SK-N-SH (cell line): ENCODE measurements around the gene SMIM36. TPM values are rescaled to one million over a fixed set of nuclear protein-coding genes. Genes with fewer than 3 reads are reported as not detected.

Source experiments
- CTCF ChIA-PET: fragments of 300-600, 350-600 bp; formaldehyde crosslinking; extraction: SDS; loops from one replicate; lab custom pipeline; 2021; lab: Yijun Ruan, JAX
- POLR2A ChIA-PET: fragments of 350-600 bp; sonication (Branson Sonifier 250); formaldehyde crosslinking; extraction: SDS; loops from one replicate; lab custom pipeline; 2020; ENCODE audit warnings: antibody characterized with exemption, inconsistent platforms; lab: Yijun Ruan, JAX
- DNase-seq: peaks from one replicate; pipeline ENCODE4 v3.0.0; 2012
- H2AFZ ChIP-seq: fragments of 200-600 bp; sonication (generic); 2 replicates; pipeline ENCODE4 v1.8.1; 2016; ENCODE audit warnings: antibody characterized with exemption, mild to moderate bottlenecking, low read depth
- H3F3A ChIP-seq: fragments of 200-600 bp; sonication (generic); replicated peaks from 2 replicates; pipeline ENCODE3; 2016; ENCODE audit warnings: antibody characterized with exemption, mild to moderate bottlenecking; ENCODE audit not compliant: insufficient read depth
- H3K27ac ChIP-seq, 2 experiments: fragments of 200-500 bp in 1 of 2; fragments of 200-600 bp in 1 of 2; sonication (Bioruptor generic) in 1 of 2; sonication (generic), shearing (Covaris generic) in 1 of 2; 2 replicates each; pipeline versions ENCODE4 v1.5.1 to v1.6.1; 2014 to 2016; ENCODE audit warnings: low read depth in 2 of 2, inconsistent platforms in 1 of 2, low read length in 1 of 2, mild to moderate bottlenecking in 1 of 2, mixed read lengths in 1 of 2
- H3K27me3 ChIP-seq: fragments of 200-600 bp; sonication (generic), shearing (Covaris generic); 2 replicates; pipeline ENCODE4 v1.6.1; 2016; ENCODE audit warnings: mixed run types; ENCODE audit not compliant: insufficient read depth
- H3K36me3 ChIP-seq, 2 experiments: fragments of 200-500 bp in 1 of 2; fragments of 200-600 bp in 1 of 2; sonication (Bioruptor generic) in 1 of 2; sonication (generic) in 1 of 2; replicated peaks in 1 of 2; 2 replicates each; pipeline versions ENCODE3 to v1.5.1; 2014 to 2016; ENCODE audit warnings: low read length in 1 of 2, mild to moderate bottlenecking in 1 of 2; ENCODE audit not compliant: insufficient read depth in 2 of 2, control insufficient read depth in 1 of 2
- H3K4me1 ChIP-seq, 2 experiments: fragments of 200-500 bp in 1 of 2; fragments of 200-600 bp in 1 of 2; sonication (Bioruptor generic) in 1 of 2; sonication (generic), shearing (Covaris generic) in 1 of 2; 2 replicates each; pipeline versions ENCODE4 v1.5.1 to v1.6.1; 2014 to 2016; ENCODE audit warnings: low read depth in 1 of 2, low read length in 1 of 2, mixed run types in 1 of 2; ENCODE audit not compliant: insufficient read depth in 2 of 2, control insufficient read depth in 1 of 2
- H3K4me2 ChIP-seq: fragments of 200-600 bp; sonication (generic), shearing (Covaris generic); 2 replicates; pipeline ENCODE4 v1.6.1; 2017; ENCODE audit warnings: mixed run types
- H3K4me3 ChIP-seq, 2 experiments: fragments of 200-500 bp in 1 of 2; fragments of 200-600 bp in 1 of 2; sonication (Bioruptor generic) in 1 of 2; sonication (generic), shearing (Covaris generic) in 1 of 2; 2 replicates each; pipeline versions ENCODE4 v1.5.1 to v1.8.1; 2014 to 2016; ENCODE audit warnings: low read depth in 2 of 2, inconsistent platforms in 1 of 2, low read length in 1 of 2, mild to moderate bottlenecking in 1 of 2, mixed read lengths in 1 of 2, moderate library complexity in 1 of 2
- H3K79me2 ChIP-seq: fragments of 200-600 bp; sonication (generic); 2 replicates; pipeline ENCODE4 v1.8.1; 2017; ENCODE audit warnings: mild to moderate bottlenecking; ENCODE audit not compliant: insufficient read depth
- H3K9ac ChIP-seq: fragments of 200-600 bp; sonication (generic); 2 replicates; pipeline ENCODE4 v1.6.1; 2017; ENCODE audit warnings: mixed run types
- H3K9me2 ChIP-seq: fragments of 200-600 bp; sonication (generic); 2 replicates; pipeline ENCODE4 v1.6.1; 2017; ENCODE audit warnings: mixed run types
- H3K9me3 ChIP-seq: fragments of 200-600 bp; sonication (generic); 2 replicates; pipeline ENCODE4 v1.6.1; 2017; ENCODE audit warnings: mixed run types, mild to moderate bottlenecking, moderate library complexity
- H4K20me1 ChIP-seq: fragments of 200-600 bp; sonication (generic); 2 replicates; pipeline ENCODE4 v1.6.1; 2017; ENCODE audit warnings: mild to moderate bottlenecking, mixed run types; ENCODE audit not compliant: insufficient read depth
- CHD2 ChIP-seq: fragments of 150-350 bp; IDR thresholded peaks from 2 replicates; pipeline ENCODE4 v1.6.1; 2018; ENCODE audit warnings: low read length; ENCODE audit not compliant: partially characterized antibody
- EP300 ChIP-seq, 2 experiments: IDR thresholded peaks; 2 replicates each; pipeline versions ENCODE4 v1.4.0 to v1.6.1; 2012; ENCODE audit warnings: borderline replicate concordance in 1 of 2, low read depth in 1 of 2, low read length in 1 of 2
- FOXM1 ChIP-seq: IDR thresholded peaks from 2 replicates; pipeline ENCODE4 v1.4.0; 2012; ENCODE audit warnings: low read depth, mild to moderate bottlenecking
- GABPA ChIP-seq: IDR thresholded peaks from 2 replicates; pipeline ENCODE4 v1.4.0; 2012; ENCODE audit warnings: low read depth, mild to moderate bottlenecking
- MEF2A ChIP-seq: IDR thresholded peaks from 2 replicates; pipeline ENCODE4 v1.4.0; 2012; ENCODE audit warnings: low read depth, borderline replicate concordance
- NFIC ChIP-seq: IDR thresholded peaks from 2 replicates; pipeline ENCODE4 v1.4.0; 2012; ENCODE audit warnings: borderline replicate concordance
- NRF1 ChIP-seq: IDR thresholded peaks from 2 replicates; pipeline ENCODE4 v1.6.1; 2012; ENCODE audit warnings: low read depth, mild to moderate bottlenecking, low read length
- RFX5 ChIP-seq: IDR thresholded peaks from 2 replicates; pipeline ENCODE4 v1.6.1; 2012; ENCODE audit warnings: mild to moderate bottlenecking, improper control_type of control experiment, low read length
- SIN3A ChIP-seq: IDR thresholded peaks from 2 replicates; pipeline ENCODE4 v1.6.1; 2012; ENCODE audit warnings: low read depth, mild to moderate bottlenecking, low read length, moderate library complexity, borderline replicate concordance
- TEAD4 ChIP-seq: IDR thresholded peaks from 2 replicates; pipeline ENCODE4 v1.4.0; 2012; ENCODE audit warnings: mild to moderate bottlenecking, borderline replicate concordance; ENCODE audit not compliant: insufficient read depth
- WGBS: methylation state at CpG from one replicate; pipeline ENCODE4 v1.1.6; 2017; ENCODE audit warnings: low lambda C conversion rate; 5-methylcytosine and 5-hydroxymethylcytosine counted together
- polyA plus RNA-seq, 3 experiments: library from polyadenylated mRNA; depleted of rRNA; stranded (reverse); fragments of >200 nt; gene quantifications; 2 replicates each; pipeline ENCODE4 v1.2.3, GENCODE V29; 2012
- TF ChIP-seq, protein P1 (sequence below): fragments of 150-350 bp; IDR thresholded peaks from 2 replicates; pipeline ENCODE4 v1.6.1; 2016; ENCODE audit warnings: mild to moderate bottlenecking, low read depth, low read length
- TF ChIP-seq, protein P2 (sequence below): IDR thresholded peaks from 2 replicates; pipeline ENCODE4 v1.6.1; 2012; ENCODE audit warnings: mild to moderate bottlenecking, low read depth, low read length, moderate library complexity
- TF ChIP-seq, protein P3 (sequence below): IDR thresholded peaks from 2 replicates; pipeline ENCODE4 v1.4.0; 2012; ENCODE audit warnings: low read depth
- TF ChIP-seq, protein P4 (sequence below): IDR thresholded peaks from 2 replicates; pipeline ENCODE4; 2012

SMIM36 gene
- polyA plus RNA-seq, 1 of the 3 experiments (the other 2 are of a cell fraction), result not detected

DNA sequence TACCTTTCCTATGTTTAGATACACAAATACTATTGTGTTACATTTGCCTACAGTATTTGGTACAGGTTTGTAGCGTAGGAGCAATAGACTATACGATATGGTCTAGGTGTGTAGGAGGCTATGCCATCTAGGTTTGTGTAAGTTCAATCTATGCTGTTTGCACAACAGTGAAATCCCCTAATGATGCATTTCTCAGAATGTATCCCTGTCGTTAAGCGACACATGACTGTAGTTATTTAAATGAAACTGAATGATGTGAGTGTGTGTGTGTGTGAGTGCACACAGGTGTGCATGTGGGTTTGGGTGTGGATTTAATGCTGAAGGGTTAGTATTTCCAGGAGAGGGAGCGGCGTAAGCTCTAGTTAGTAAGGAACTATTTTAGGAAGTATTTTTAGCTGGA is 34.6 kb upstream of the SMIM36 start:
- H3K27ac ChIP-seq, result no peak overlapping the region
- no peak overlapping the region for H3K4me3 ChIP-seq
- no peaks in the 10 kb centered on the region for H3K9me3 ChIP-seq
- POLR2A ChIA-PET, result no interaction called here
- no peaks in the 10 kb centered on the region for H3K36me3 ChIP-seq
- no peaks in the 10 kb centered on the region for H3K27me3 ChIP-seq
- CTCF ChIA-PET, result interaction anchor here (0.5 to 1.9 kb wide), 4 partner anchors 9 to 225 kb away, joined by 3 to 16 read pairs (median 4); no protein-coding TSS in a partner anchor
- no peak overlapping the region for H2AFZ ChIP-seq
- H3F3A ChIP-seq, result peaks cover 4% of the 10 kb centered on the region
- WGBS, result 77% methylated on average over 6 of the region's 6 CpGs
- H4K20me1 ChIP-seq, result no peaks in the 10 kb centered on the region
- H3K4me1 ChIP-seq, result no peaks in the 10 kb centered on the region
- no peaks in the 10 kb centered on the region for H3K9me2 ChIP-seq
- no peak overlapping the region for H3K9ac ChIP-seq
- no peaks in the 10 kb centered on the region for H3K79me2 ChIP-seq
- H3K4me2 ChIP-seq, result no peak overlapping the region
- TF ChIP-seq SIN3A (no peak), EP300 (IDR thresholded peaks at IDR 0.05; ENCODE audit: borderline replicate concordance in 1 of 2, low read depth in 1 of 2, low read length in 1 of 2) (no peak), GABPA (no peak), MEF2A (no peak), TEAD4 (no peak), NFIC (no peak), FOXM1 (no peak)
- TF ChIP-seq, protein P1, sequence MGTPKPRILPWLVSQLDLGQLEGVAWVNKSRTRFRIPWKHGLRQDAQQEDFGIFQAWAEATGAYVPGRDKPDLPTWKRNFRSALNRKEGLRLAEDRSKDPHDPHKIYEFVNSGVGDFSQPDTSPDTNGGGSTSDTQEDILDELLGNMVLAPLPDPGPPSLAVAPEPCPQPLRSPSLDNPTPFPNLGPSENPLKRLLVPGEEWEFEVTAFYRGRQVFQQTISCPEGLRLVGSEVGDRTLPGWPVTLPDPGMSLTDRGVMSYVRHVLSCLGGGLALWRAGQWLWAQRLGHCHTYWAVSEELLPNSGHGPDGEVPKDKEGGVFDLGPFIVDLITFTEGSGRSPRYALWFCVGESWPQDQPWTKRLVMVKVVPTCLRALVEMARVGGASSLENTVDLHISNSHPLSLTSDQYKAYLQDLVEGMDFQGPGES, result no peak
- TF ChIP-seq, protein P2, sequence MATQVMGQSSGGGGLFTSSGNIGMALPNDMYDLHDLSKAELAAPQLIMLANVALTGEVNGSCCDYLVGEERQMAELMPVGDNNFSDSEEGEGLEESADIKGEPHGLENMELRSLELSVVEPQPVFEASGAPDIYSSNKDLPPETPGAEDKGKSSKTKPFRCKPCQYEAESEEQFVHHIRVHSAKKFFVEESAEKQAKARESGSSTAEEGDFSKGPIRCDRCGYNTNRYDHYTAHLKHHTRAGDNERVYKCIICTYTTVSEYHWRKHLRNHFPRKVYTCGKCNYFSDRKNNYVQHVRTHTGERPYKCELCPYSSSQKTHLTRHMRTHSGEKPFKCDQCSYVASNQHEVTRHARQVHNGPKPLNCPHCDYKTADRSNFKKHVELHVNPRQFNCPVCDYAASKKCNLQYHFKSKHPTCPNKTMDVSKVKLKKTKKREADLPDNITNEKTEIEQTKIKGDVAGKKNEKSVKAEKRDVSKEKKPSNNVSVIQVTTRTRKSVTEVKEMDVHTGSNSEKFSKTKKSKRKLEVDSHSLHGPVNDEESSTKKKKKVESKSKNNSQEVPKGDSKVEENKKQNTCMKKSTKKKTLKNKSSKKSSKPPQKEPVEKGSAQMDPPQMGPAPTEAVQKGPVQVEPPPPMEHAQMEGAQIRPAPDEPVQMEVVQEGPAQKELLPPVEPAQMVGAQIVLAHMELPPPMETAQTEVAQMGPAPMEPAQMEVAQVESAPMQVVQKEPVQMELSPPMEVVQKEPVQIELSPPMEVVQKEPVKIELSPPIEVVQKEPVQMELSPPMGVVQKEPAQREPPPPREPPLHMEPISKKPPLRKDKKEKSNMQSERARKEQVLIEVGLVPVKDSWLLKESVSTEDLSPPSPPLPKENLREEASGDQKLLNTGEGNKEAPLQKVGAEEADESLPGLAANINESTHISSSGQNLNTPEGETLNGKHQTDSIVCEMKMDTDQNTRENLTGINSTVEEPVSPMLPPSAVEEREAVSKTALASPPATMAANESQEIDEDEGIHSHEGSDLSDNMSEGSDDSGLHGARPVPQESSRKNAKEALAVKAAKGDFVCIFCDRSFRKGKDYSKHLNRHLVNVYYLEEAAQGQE, result no peak
- TF ChIP-seq, protein P3, sequence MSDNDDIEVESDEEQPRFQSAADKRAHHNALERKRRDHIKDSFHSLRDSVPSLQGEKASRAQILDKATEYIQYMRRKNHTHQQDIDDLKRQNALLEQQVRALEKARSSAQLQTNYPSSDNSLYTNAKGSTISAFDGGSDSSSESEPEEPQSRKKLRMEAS, result no peak
- TF ChIP-seq, protein P4, sequence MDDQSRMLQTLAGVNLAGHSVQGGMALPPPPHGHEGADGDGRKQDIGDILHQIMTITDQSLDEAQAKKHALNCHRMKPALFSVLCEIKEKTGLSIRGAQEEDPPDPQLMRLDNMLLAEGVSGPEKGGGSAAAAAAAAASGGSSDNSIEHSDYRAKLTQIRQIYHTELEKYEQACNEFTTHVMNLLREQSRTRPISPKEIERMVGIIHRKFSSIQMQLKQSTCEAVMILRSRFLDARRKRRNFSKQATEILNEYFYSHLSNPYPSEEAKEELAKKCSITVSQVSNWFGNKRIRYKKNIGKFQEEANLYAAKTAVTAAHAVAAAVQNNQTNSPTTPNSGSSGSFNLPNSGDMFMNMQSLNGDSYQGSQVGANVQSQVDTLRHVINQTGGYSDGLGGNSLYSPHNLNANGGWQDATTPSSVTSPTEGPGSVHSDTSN, result no peak
- DNase-seq, result no peak

DNA sequence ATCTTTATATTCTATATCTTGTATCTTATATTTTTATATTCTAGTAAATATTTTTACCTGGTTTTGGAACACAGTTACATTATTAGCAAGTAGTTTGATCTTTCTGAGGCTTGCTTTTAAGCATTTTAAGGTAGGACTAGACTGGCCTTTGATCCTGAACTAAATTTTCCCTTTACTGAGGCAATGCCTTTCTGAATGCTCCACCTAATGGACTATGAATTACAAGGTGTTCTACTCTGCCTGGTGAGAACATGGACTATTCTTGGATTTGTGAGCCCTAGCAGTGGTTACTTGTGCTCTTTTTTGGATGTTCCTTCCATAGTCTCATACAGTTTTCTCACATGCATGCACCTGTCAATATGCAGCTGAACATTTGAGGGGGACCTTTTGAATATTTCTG is 32.5 kb upstream of the SMIM36 start:
- CTCF ChIA-PET, result interaction anchor here (0.6 kb wide), 1 partner anchor 172 kb away, joined by 3 read pairs; no protein-coding TSS in a partner anchor
- no peak overlapping the region for H3K9ac ChIP-seq
- no peak overlapping the region for H3K4me2 ChIP-seq
- no peak for TF ChIP-seq NFIC
- no peak for TF ChIP-seq GABPA
- TF ChIP-seq RFX5, result no peak
- TF ChIP-seq, protein P2, result no peak
- no peak for TF ChIP-seq CHD2
- TF ChIP-seq NRF1, result no peak
- no peak overlapping the region for H3K27ac ChIP-seq
- H3K27me3 ChIP-seq, result no peaks in the 10 kb centered on the region
- no peaks in the 10 kb centered on the region for H3K36me3 ChIP-seq
- no peaks in the 10 kb centered on the region for H3K79me2 ChIP-seq
- no peaks in the 10 kb centered on the region for H3K4me1 ChIP-seq
- POLR2A ChIA-PET, result no interaction called here
- no peaks in the 10 kb centered on the region for H3K9me3 ChIP-seq
- no peak overlapping the region for H3K4me3 ChIP-seq
- H2AFZ ChIP-seq, result no peak overlapping the region
- DNase-seq, result no peak
- no peaks in the 10 kb centered on the region for H4K20me1 ChIP-seq
- H3K9me2 ChIP-seq, result no peaks in the 10 kb centered on the region
- H3F3A ChIP-seq, result peaks cover 11% of the 10 kb centered on the region
